Measurements from ENCODE around the gene GPR27. TPM values are rescaled to one million over a fixed set of nuclear protein-coding genes. Genes with fewer than 3 reads are reported as not detected.

Gene GPR27
- total and polyA plus RNA-seq, 4 donors = 0.59 to 7.7 (median 3.2) TPM

GRCh38 chr3:71707595-71707994 lies 46.1 kb upstream of the GPR27 start:
- Histone ChIP-seq H3K27ac (ENCODE audit: low read depth in 1 of 2, low read length in 1 of 2) (no peak overlapping the region), H3K4me3 (no peak overlapping the region), H3K9ac (ENCODE audit: insufficient read depth in 1 of 2, low read length in 2 of 2) (no peak overlapping the region), H3K27me3 (ENCODE audit: control insufficient read depth in 3 of 3, insufficient read depth in 3 of 3, low read length in 2 of 3) (no peaks in the 10 kb centered on the region), H3K4me1 (ENCODE audit: control insufficient read depth in 5 of 5, insufficient read depth in 5 of 5, low read length in 5 of 5) (peaks cover 0 to 6% (median 2%) of the 10 kb centered on the region in 5 donors), H3K36me3 (ENCODE audit: control insufficient read depth in 4 of 4, insufficient read depth in 4 of 4, low read length in 4 of 4) (peaks cover 0 to 5% (median 2%) of the 10 kb centered on the region in 4 donors), H3K9me3 (ENCODE audit: control insufficient read depth in 4 of 4, insufficient read depth in 3 of 4, low read length in 3 of 4) (peaks cover 0 to 2% (median 0%) of the 10 kb centered on the region in 4 donors)
- WGBS, 2 donors = 57 to 80% methylated on average over 5 of the region's 5 CpGs
- ATAC-seq (ENCODE audit: insufficient read depth, low FRiP score) (no peak), DNase-seq (no peak)
- no peak for TF ChIP-seq CTCF (IDR thresholded peaks at IDR 0.05; ENCODE audit: control extremely low read depth, extremely low read depth)

GRCh38 chr3:71708476-71709105 lies 45.1 kb upstream of the GPR27 start:
- peaks cover 0 to 2% (median 0%) of the 10 kb centered on the region in 4 donors for H3K9me3 ChIP-seq (ENCODE audit: control insufficient read depth in 4 of 4, insufficient read depth in 3 of 4, low read length in 3 of 4)
- peaks cover 0 to 6% (median 2%) of the 10 kb centered on the region in 5 donors for H3K4me1 ChIP-seq (ENCODE audit: control insufficient read depth in 5 of 5, insufficient read depth in 5 of 5, low read length in 5 of 5)
- no peak for TF ChIP-seq CTCF (IDR thresholded peaks at IDR 0.05; ENCODE audit: control extremely low read depth, extremely low read depth)
- no peak overlapping the region for H3K9ac ChIP-seq (ENCODE audit: insufficient read depth in 1 of 2, low read length in 2 of 2)
- no peak for ATAC-seq (ENCODE audit: insufficient read depth, low FRiP score)
- peaks cover 0 to 5% (median 2%) of the 10 kb centered on the region in 4 donors for H3K36me3 ChIP-seq (ENCODE audit: control insufficient read depth in 4 of 4, insufficient read depth in 4 of 4, low read length in 4 of 4)
- no peak for DNase-seq
- no peaks in the 10 kb centered on the region for H3K27me3 ChIP-seq (ENCODE audit: control insufficient read depth in 3 of 3, insufficient read depth in 3 of 3, low read length in 2 of 3)
- H3K27ac ChIP-seq (ENCODE audit: low read depth in 1 of 2, low read length in 1 of 2) = no peak overlapping the region
- no peak overlapping the region for H3K4me3 ChIP-seq
- 60 to 71% methylated on average over 7 of the region's 7 CpGs for WGBS, 2 donors

- ATAC-seq (ENCODE audit: insufficient read depth, low FRiP score) = no peak
- Histone ChIP-seq H3K9me3 (ENCODE audit: control insufficient read depth in 4 of 4, insufficient read depth in 3 of 4, low read length in 3 of 4) (no peaks in the 10 kb centered on the region), H3K27me3 (ENCODE audit: control insufficient read depth in 3 of 3, insufficient read depth in 3 of 3, low read length in 2 of 3) (no peaks in the 10 kb centered on the region), H3K4me3 (no peak overlapping the region), H3K4me1 (ENCODE audit: control insufficient read depth in 5 of 5, insufficient read depth in 5 of 5, low read length in 5 of 5) (peaks cover 0 to 3% (median 2%) of the 10 kb centered on the region in 5 donors), H3K9ac (ENCODE audit: insufficient read depth in 1 of 2, low read length in 2 of 2) (no peak overlapping the region), H3K36me3 (ENCODE audit: control insufficient read depth in 4 of 4, insufficient read depth in 4 of 4, low read length in 4 of 4) (peaks cover 0 to 5% (median 2%) of the 10 kb centered on the region in 4 donors), H3K27ac (ENCODE audit: low read depth in 1 of 2, low read length in 1 of 2) (no peak overlapping the region)
- no peak for DNase-seq
- TF ChIP-seq CTCF (IDR thresholded peaks at IDR 0.05; ENCODE audit: control extremely low read depth, extremely low read depth) = no peak
- WGBS, 2 donors = 89 to 95% methylated on average over 9 of the region's 9 CpGs
Observed at GRCh38 chr3:71709908-71710511, 43.6 kb upstream of the GPR27 start.
